Measurements from ENCODE around the gene ZNF804A.
"Not testable (repeated sequence)": the region's sequence is repeated elsewhere in the genome, so short reads cannot be mapped to it uniquely, and the experiment has no call there.

ZNF804A gene

DNA sequence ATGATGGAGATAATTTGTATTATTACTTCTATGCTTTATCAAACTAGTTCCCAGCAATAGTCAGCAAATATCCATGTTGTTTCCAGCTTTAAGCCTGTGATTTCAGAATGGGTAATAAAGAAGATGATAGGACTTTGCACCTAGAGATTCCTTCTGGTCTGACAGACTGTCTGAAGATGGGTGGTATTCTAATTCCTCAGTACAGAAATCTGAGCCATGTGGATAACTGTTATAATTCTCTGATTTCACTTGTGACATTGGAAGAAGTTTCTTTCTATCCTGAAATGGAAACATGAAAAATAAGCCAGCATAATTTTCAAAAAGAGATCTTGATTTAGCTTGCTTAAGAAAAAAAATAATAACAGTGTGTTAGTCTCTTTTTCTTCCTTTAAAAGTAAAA, 130.1 kb downstream of the ZNF804A start:
- no peak for DNase-seq

DNA sequence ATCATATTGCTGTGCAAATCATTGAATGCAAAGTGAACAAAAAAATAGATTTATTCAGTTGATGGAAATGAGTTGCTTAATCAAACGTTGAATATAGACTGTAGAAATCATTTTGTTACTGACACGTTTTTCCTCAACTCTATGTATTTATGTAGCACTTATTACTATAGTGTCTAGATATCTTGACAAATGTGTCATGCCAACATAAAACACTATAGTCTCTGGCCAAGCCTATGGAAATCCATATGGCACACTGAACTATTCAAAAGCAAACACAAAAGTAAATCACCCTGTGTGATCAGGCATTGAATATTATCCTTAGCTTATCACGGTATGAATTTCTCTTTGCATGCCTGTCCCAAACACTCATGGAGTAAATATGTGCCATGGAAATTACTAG, 131.3 kb downstream of the ZNF804A start:
- no peak for DNase-seq

DNA sequence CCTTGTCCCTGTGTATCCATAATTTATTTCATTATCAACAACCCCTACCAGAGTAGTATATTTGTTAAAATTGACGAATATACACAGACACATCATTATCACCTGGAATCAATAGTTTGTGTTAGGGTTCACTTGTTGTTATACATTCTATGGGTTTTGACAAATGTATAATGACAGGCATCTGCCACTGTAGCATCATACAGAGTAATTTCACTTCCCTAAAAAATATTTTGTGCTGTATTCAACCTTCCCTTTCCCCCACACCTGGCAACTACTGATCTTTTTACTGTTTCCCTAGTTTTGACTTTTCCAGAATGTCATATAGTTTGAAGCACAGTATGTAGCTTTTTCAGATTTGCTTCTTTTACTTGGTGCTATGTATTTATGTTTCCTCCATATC, 132.0 kb downstream of the ZNF804A start:
- no peak for DNase-seq

DNA sequence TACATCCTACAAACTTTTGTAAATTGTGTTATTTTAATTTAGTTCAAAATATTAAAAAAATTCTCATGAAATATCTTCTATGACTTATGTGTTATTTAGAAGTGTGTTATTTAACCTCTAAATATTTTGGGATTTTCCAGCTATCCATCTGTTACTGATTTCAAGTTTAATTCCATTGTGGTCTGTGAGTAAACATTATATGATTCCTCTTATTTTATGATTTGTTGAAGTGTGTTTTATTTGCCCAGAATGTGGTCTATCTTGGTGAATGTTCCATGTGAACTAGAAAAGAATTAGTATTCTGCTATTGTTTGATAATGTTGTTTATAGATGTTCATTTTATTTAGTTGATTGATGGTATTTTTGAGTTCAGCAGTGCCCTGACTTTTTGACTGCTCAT, 136.0 kb downstream of the ZNF804A start:
- DNase-seq: no peak

DNA sequence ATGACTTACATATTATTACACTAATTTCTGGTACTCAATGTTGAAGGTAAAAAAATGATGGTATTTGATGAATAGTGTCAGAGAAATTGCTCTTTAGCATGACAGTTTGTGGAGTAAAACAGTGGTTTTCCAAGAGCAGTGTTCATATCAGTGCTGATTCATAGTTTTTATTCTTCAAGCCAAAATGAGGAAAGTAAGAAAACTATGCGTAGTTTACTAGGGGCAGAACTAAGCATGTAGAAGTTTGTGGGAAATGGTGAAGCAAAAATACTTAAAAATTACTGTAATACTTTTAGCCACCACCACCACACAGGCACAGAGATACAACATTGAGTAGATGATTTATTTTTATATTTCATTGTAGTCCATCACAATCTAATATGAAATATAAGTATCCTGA, 137.3 kb downstream of the ZNF804A start:
- DNase-seq: no peak

DNA sequence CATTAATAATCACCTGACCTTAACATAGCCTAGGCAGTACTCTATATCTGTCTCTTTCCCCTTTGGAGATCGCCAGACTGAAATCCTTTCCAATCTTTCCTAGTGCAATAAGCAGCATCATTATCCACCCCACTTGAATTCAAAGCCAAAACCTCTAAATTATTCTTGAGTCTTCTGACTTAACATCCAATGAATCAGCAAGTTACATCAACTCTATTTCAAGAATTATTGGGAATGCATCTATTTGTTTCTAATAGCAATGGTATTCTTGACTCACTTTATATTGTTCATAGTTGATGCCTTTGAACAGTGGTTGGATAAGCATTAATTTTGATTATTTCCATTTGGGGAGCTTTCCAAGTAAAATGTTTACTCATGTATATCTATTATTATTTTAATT, 144.8 kb downstream of the ZNF804A start:
- no peak for DNase-seq

DNA sequence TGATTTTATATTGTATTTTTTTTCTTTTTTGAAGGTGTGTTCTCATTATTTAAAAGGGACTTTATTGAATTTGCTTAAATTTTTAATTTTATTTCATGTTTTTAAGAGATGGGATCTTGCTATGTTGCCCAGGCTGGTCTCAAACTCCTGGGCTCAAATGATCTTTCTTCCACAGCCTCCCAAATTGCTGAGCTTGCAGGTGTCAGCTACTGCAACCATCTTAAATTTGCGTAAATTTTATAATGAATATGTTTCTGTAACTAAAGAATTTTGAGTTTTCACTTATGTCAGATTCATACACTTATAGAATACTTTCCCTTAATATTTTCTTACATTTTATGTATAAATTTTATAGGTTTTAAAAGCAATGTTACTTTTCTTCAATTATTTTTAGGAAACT, 157.8 kb downstream of the ZNF804A start:
- no peak for DNase-seq

DNA sequence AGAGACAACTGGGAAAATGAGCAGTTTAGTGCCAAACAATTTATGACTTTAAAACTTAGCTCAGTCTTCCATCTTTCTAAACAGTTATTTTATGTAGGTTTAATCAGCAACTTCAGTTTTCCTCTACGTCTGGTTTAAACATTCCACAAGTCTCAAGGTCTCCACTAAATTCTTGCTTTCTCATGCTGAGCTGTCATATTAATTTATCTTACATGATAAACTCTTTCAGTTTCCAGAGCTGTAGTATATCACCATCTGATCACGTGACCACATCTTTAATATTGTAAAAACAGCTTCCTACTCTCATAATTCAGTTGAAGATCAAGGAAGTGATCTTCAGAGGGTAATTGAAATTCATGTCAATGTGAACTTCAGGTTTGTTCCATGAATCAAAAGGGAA, 158.6 kb downstream of the ZNF804A start:
- no peak for DNase-seq

DNA sequence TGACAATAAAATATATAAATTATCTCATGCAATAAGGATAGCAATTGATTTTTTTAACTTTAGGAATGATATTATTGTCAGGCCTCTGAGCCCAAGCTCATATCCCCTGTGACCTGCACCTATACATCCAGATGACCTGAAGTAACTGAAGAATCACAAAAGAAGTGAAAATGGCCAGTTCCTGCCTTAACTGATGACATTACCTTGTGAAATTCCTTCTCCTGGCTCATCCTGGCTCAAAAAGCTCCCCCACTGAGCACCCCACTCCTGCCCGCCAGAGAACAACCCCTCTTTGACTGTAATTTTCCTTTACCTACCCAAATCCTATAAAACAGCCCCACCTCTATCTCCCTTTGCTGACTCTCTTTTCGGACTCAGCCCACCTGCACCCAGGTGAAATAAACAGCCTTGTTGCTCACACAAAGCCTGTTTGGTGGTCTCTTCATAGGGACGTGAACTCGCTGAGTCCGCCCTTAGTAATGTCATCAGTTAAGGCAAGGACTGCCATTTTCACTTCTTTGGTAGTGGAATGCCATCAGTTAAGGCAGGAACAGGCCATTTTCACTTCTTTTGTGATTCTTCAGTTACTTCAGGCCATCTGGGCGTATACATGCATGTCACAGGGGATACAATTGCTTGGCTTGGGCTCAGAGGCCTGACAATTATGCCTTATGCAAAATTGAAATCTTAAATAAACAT, 161.4 kb downstream of the ZNF804A start:
- not testable (repeated sequence) for DNase-seq

DNA sequence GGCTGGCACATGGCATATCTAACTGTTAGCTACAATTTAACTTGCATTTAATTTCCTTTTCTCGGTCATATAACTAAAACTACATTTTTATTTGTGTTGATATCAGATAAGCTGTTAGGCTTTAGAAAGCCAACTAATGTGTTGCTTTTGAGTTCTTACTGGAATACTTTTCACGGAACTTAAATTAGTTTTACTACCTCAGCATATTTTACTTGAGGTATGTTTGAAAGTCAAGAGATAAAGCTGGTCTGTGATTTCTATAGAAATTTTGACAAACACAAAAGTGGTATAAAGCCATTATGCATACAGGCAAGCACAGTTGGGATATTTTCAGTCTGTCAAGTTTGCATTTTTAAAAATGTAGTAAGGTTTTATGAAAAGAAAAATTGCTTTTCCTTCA, 162.6 kb downstream of the ZNF804A start:
- DNase-seq: no peak

DNA sequence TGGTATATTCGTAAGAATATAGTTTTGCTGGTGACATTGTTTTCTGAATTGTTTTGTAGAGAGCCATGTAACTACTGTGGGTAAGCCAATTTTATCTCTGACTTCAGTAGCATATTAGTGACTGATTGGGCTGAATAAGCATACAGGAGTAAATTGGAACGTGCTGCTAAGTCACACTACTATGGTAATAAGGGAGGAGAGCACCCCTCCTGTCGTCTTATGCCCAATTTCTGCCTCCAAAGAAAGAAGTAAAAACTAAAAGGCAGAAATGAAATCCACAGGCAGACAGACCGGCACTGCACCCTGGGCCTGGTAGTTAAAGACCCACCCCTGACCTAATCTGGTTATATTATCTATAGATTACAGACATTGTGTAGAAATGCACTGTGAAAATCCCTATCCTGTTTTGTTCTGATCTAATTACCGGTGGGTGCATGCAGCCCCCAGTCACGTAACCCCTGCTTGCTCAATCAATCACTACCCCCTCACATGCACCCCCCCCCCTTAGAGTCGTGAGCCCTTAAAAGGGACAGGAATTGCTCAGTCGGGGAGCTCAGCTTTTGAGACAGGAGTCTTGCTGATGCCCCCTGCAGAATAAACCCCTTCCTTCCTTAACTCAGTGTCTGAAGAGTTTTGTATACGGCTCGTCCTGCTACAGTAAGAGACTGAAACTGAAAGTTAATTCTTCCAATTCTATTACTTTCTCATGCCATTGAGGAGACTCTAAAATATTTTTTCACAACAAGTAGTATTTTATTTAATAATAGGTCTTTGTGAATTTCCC, 167.0 kb downstream of the ZNF804A start:
- no peak for DNase-seq

DNA sequence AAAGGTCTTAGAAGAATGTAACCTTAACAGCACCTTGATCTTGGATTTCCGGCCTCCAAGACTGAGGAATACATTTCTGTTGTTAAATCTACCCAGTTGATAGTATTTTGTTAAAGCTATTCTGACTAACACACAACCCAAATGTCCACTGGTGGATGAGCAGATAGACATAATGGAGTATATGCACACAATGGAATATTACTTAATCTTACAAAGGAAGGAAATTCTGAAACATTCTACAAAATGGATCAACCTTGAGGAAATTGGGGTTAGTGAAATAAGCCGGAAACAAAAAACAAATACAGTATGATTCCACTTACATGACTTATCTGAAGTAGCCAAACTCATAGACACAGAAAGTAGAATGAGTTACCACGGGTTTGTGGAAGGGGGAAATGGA, 168.7 kb downstream of the ZNF804A start:
- DNase-seq: no peak

DNA sequence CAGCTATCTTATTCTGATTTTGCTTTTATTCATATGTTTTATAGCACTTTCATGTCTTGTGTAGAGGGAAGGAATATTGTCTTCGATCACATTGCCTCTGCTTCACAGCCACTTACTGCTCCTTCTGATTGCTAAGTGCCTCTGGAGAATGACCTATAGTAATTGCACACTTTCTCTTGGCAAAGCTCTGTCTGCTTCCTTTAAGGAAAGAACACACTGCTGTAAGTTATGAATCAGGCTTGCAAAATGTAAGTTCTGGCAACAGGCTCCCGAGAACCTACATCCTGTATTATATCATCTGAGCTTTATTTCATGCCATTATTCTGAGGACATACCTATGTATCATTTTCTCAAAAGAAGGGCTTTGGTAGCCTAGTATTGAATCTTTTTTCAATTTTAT, 170.7 kb downstream of the ZNF804A start:
- DNase-seq: no peak

DNA sequence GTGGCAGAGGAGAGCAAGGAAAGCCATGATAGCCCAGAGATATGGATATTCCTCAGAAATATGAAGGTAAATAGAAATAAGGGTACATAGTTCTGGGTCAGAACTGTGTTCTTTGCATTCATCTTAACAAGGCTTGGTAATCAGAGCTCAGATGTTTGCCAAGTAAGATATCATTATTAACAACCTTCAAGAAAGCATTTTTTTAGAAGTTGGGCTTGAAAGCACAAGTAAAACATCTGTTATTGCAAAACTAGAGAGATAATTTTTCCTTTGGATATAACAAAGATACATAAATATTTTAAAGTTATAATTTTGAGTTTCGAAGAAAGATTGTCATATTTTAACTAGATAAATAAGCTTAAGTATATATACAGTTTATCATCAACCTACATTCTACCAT, 171.4 kb downstream of the ZNF804A start:
- DNase-seq: no peak

DNA sequence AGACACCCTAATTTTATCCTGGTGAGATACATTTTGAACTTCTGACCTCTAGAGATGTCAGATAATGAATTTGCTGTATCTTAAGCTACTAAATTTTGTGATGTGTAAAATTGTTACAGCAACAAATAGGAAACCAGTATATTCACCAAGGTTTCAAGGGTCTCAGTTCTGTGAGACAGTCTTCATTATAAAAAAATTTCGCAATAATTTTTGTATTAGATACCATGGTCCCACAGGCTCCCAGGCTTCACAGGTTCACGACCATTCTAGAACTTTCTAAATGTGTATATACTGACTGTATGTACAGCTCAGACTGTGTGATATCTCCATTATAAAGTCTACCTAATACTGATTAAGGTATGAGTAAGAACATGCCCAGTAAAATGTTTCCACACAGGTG, 181.4 kb downstream of the ZNF804A start:
- no peak for DNase-seq

DNA sequence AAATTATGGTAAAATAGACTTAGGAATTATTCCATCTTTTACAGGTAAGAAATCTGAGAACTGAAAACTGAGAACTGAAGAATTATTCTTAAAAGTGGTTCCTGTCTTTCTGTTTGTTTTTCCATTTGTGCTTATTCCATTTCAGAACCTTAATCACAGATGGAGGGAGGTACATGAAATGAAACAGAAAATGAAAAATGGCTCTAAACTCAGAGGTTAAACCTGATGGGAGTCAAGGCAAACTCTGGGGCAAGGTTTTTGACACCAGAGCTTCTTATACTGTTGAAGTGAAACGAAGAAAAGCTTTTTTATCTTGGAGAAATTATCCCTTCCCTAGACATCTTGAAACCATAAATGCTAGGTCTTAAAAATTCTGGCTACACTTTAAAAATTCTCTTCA, 182.1 kb downstream of the ZNF804A start:
- DNase-seq: no peak

DNA sequence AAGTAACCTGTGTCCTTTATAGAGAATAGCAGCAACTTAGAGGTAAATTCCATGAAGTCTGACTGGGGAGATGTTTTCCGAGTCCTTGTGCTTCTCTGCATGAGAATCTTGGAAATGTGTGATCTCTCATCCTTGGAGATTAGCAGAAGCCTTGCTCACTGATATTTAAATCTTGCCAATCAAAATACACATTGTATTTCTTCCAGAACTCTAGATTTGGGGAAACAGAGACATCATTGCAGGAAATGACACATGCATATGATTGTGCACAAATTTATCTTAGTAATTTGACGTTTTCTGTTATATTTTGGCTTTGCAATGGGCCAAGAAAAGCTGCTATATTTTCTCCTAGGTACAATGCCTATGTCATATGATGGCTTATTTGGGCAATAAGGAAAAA, 182.6 kb downstream of the ZNF804A start:
- DNase-seq: no peak

DNA sequence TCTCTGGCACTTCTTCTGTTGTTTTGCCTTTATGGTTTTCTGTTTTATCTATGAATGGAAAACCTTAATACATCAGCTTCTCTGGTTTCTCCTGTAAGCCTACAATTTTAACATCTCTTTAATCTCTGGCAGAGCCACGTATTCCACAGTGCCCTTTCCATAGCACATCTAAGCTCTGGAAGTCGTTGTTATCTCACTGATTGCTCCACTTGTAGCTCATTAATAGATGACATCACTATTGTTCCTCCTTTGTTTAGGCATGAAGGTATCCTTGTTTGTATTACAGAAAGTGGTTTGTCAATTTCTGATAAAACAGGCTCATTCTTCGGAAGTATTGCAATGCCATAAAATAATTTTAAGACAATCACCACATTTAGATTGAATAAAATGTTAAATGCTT, 185.2 kb downstream of the ZNF804A start:
- no peak for DNase-seq

DNA sequence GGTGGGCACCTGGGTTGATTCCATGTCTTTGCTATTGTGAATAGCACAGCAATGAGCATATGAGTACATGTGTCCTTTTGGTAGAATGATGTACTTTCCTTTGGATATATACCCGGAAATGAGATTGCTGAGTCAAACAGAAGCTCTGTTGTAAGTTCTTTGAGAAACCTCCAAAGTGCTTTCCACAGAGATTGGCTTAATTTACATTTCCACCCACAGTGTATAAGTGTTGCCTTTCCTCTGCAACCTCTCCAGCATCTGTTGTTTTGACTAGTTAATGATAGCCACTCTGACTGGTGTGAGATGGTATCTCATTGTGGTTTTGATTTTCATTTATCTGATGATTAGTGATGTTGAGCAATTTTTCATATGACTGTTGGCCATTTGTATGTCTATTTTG, 194.8 kb downstream of the ZNF804A start:
- DNase-seq: no peak

DNA sequence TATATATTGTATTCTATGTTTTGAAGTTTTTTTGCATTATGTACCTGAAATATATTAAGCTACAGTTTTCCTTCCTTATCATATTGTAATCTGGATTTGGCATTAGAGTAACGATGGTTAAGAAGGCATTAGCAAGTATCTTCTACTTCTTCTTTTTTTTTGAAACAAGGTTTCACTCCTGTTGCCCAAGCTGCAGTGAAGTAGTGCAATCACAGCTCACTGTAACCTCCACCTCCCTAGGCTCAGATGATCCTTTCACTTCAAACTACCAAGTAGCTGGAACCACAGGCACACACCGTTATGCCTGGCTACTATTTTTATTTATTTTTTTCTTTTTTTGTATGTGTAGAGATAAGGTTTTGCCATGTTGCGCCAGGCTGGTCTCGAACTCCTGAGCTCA, 201.1 kb downstream of the ZNF804A start:
- no peak for DNase-seq

DNA sequence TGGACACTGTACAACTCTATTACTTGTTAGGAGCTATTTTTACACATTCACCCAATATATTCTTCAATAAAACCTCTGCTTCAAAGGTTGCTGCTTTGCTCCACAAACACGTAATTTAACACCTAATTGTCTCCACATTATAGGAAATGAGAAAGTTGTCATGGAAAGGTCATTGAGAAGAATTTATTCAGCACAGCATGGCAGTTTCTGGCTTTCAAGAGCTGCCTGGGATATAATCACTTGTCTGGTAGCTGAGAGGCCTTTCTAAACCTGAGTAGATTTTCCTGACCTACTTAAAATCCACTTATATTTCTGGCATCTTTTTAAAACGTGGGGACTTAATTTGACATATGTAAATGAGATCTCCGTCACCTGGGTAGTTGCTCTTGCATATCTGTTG, 216.1 kb downstream of the ZNF804A start:
- no peak for DNase-seq

DNA sequence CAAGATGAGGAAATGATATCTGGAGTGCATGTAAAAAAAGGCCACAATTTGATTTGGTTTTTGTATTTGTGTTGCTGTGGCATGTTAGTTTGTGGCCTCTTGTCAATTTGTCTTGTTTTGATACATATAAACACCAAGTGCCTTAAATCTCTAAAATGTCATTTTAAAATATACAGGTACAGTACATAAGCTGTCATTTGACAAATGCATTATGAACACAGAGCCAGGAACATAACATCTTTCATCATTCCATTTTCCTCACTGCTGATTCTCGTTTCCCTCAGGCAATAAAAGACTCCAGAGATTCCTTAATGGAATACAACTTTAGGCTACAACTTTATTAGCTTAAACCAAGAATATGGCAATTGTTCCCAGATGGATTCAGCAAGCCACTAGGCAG, 217.5 kb downstream of the ZNF804A start:
- no peak for DNase-seq

DNA sequence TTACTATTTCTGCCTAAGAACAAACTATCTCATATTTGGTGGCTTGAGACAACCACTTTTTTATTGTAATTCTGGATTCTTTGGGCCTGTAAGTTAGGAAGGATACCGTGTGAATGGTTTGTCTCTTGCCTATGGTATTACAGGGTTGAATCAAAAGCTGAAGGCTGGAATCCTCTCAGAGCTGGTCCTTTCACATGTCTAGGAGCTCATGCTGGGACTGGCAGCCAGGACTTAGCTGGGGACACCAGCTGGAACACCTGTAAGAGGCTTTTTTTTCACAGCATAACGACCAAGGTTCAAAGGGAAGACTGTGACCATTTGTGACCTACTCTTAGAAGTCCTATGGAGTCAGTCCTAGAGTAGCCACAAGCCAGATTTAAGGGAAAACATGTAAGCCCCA, 226.3 kb downstream of the ZNF804A start:
- no peak for DNase-seq

DNA sequence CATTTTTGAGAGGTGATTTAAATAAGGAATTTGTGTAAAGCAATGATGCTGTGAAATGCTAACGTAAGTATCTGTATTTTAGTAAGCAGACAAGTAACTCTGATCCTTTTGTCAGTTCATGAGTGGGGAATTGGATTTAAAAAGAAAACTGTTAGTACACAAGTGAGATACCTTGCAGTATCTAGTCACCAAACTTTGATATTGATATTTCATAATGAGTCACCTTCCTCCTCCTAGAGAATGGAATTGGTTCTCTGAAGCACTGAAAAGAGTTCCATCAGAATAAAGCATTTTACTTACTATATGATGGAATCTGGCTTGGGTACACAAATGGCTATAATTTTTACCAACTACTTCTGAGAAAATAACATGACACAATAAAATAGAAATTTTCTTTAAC, 232.2 kb downstream of the ZNF804A start:
- no peak for DNase-seq

All from hippocampal formation (tissue), 2 donors.